Caki2 (cell line): ENCODE measurements around the gene STUM. TPM values are rescaled to one million over a fixed set of nuclear protein-coding genes. Genes with fewer than 3 reads are reported as not detected.

Experiments
- DNase-seq: peaks from one replicate; pipeline ENCODE4 v3.0.0-alpha.2; 2015; ENCODE audit warnings: low read depth
- in situ Hi-C: cut with HindIII; loops from 2 replicates; pipeline ENCODE4 v1.10.0; 2016; ENCODE audit warnings: low sequenced_read_pairs, low pct_unique_long_range_greater_than_20kb, mixed read lengths
- total RNA-seq: library from RNA; depleted of rRNA; stranded (reverse); fragments of >200 nt; shearing (Covaris generic); gene quantifications from 2 replicates; pipeline ENCODE4 v1.2.3, GENCODE V29; 2014; ENCODE audit warnings: low replicate concordance

STUM gene
- total RNA-seq, 1 experiment from 2014 or later, result not detected

- in situ Hi-C loops, result no loop called here
Measured at GRCh38 chr1:226531360-226532093, 17.0 kb upstream of the STUM start.

GRCh38 chr1:226532553-226532952, 16.0 kb upstream of the STUM start:
- in situ Hi-C loops, result no loop called here
- no peak for DNase-seq

More at GRCh38 chr1:226531360-226532093, 17.0 kb upstream of the STUM start:
- no peak for DNase-seq

GRCh38 chr1:226533220-226533619, 15.3 kb upstream of the STUM start:
- DNase-seq, result no peak
- in situ Hi-C loops, result no loop called here

GRCh38 chr1:226534098-226534497, 14.5 kb upstream of the STUM start:
- in situ Hi-C loops, result no loop called here
- DNase-seq, result no peak

GRCh38 chr1:226534645-226535044, 13.9 kb upstream of the STUM start:
- no peak for DNase-seq
- in situ Hi-C loops, result no loop called here

GRCh38 chr1:226535666-226536065, 12.9 kb upstream of the STUM start:
- in situ Hi-C loops, result no loop called here
- no peak for DNase-seq

GRCh38 chr1:226541231-226541630, 7.3 kb upstream of the STUM start:
- DNase-seq, result no peak
- in situ Hi-C loops, result no loop called here

- DNase-seq, result no peak
- in situ Hi-C loops, result no loop called here
Measured at GRCh38 chr1:226541631-226542622, 6.6 kb upstream of the STUM start.

GRCh38 chr1:226542623-226543103, 5.9 kb upstream of the STUM start:
- in situ Hi-C loops, result no loop called here
- DNase-seq, result no peak

- in situ Hi-C loops, result no loop called here
- no peak for DNase-seq
Measured at GRCh38 chr1:226545836-226546596, 2.5 kb upstream of the STUM start.

- DNase-seq, result no peak
- in situ Hi-C loops, result no loop called here
Measured at GRCh38 chr1:226546926-226547325, 1.6 kb upstream of the STUM start.

GRCh38 chr1:226547754-226548191, 791 bp upstream of the STUM start:
- in situ Hi-C loops, result no loop called here
- DNase-seq, result peak; percentile 68

GRCh38 chr1:226549094-226549936, 751 bp downstream of the STUM start:
- no peak for DNase-seq
- in situ Hi-C loops, result no loop called here

- DNase-seq, result no peak
- in situ Hi-C loops, result no loop called here
Measured at GRCh38 chr1:226549937-226550671, 1.5 kb downstream of the STUM start.

- in situ Hi-C loops, result no loop called here
- no peak for DNase-seq
Measured at GRCh38 chr1:226550672-226551041, 2.1 kb downstream of the STUM start.

- DNase-seq, result no peak
- in situ Hi-C loops, result no loop called here
Measured at GRCh38 chr1:226551299-226551698, 2.7 kb downstream of the STUM start.

- in situ Hi-C loops, result no loop called here
Measured at GRCh38 chr1:226552061-226552460, 3.5 kb downstream of the STUM start.

More at GRCh38 chr1:226552061-226552460, 3.5 kb downstream of the STUM start:
- DNase-seq, result no peak
